HepG2 (cell line): Measurements from ENCODE around the gene MIA3. TPM values are rescaled to one million over a fixed set of nuclear protein-coding genes. Genes with fewer than 3 reads are reported as not detected.

Source experiments
- ATAC-seq: fragments of 200-7000 bp; cut with Tn5 transposase; 3 replicates; pipeline ENCODE4 v1.9.1; 2020; ENCODE audit warnings: mild to moderate bottlenecking, moderate library complexity
- BruUV-seq: library from RNA; stranded (reverse); fragments of 400-500 nt; replicated peaks from 2 replicates; lab custom pipeline; 2021; lab: Mats Ljungman, UMichigan
- CTCF ChIA-PET: fragments of 300-600 bp; formaldehyde crosslinking; extraction: SDS; loops from one replicate; lab custom pipeline; 2021; ENCODE audit warnings: low total read pairs, inconsistent platforms, low intra/inter-chr PET ratio; lab: Yijun Ruan, JAX
- POLR2A ChIA-PET: fragments of 350-600 bp; sonication (Branson Sonifier 250); formaldehyde crosslinking; loops from one replicate; lab custom pipeline; 2020; ENCODE audit warnings: antibody characterized with exemption, inconsistent platforms; lab: Yijun Ruan, JAX
- DNase-seq: peaks from one replicate; pipeline ENCODE4 v3.0.0-alpha.2; 2015; ENCODE audit warnings: low spot score
- FAIRE-seq: peaks from 3 replicates; lab custom pipeline; 2011; peaks lifted over from hg19 to GRCh38; lab: Jason Lieb, UNC
- H2AFZ ChIP-seq: one replicate; pipeline ENCODE4 v1.6.1; 2011; ENCODE audit warnings: low read length, inconsistent platforms
- H3K27ac ChIP-seq: fragments of 300-600 bp; 3 replicates; pipeline ENCODE4 v1.8.0; 2011; ENCODE audit warnings: mixed run types, mild to moderate bottlenecking, mixed read lengths, low read length, inconsistent platforms; ENCODE audit not compliant: insufficient read depth; ENCODE audit errors: extremely low read length
- H3K27me3 ChIP-seq, 2 experiments: fragments of 200-600 bp in 1 of 2; 2 replicates in 1 of 2; 3 replicates in 1 of 2; pipeline versions ENCODE4 v1.6.0 to v1.8.0; 2011; ENCODE audit warnings: low read length in 2 of 2, mild to moderate bottlenecking in 2 of 2, moderate library complexity in 2 of 2, inconsistent platforms in 1 of 2; ENCODE audit not compliant: insufficient read depth in 2 of 2, control insufficient read depth in 1 of 2
- H3K36me3 ChIP-seq, 2 experiments: fragments of 200-600 bp in 1 of 2; replicated peaks in 1 of 2; 2 replicates in 1 of 2; 3 replicates in 1 of 2; pipeline versions ENCODE4 v1.5.1 to v1.8.0; 2011; ENCODE audit warnings: low read length in 2 of 2, inconsistent platforms in 1 of 2; ENCODE audit not compliant: insufficient read depth in 2 of 2, control insufficient read depth in 1 of 2
- H3K4me1 ChIP-seq: 2 replicates; pipeline ENCODE4 v1.5.1; 2012; ENCODE audit warnings: low read length, inconsistent platforms; ENCODE audit not compliant: insufficient read depth
- H3K4me2 ChIP-seq: 2 replicates; pipeline ENCODE4 v1.6.0; 2011; ENCODE audit warnings: low read depth, low read length, inconsistent platforms
- H3K4me3 ChIP-seq, 3 experiments: fragments of 200-600 bp in 1 of 3; sonication (generic), shearing (Covaris generic) in 1 of 3; replicated peaks in 1 of 3; 2 replicates each; pipeline ENCODE4 v1.5.1; 2011 to 2016; ENCODE audit warnings: low read length in 3 of 3, inconsistent platforms in 2 of 3, low read depth in 2 of 3, mild to moderate bottlenecking in 2 of 3, control low read depth in 1 of 3, mixed read lengths in 1 of 3; ENCODE audit not compliant: insufficient read depth in 1 of 3
- H3K79me2 ChIP-seq: one replicate; pipeline ENCODE4 v1.6.1; 2011; ENCODE audit warnings: low read length, inconsistent platforms; ENCODE audit not compliant: insufficient read depth
- H3K9ac ChIP-seq: 2 replicates; pipeline ENCODE4 v1.6.0; 2011; ENCODE audit warnings: mild to moderate bottlenecking, low read depth, low read length, inconsistent platforms; ENCODE audit not compliant: insufficient read depth
- H3K9me3 ChIP-seq: 2 replicates; pipeline ENCODE4 v1.5.1; 2012; ENCODE audit warnings: mild to moderate bottlenecking, low read length
- H4K20me1 ChIP-seq: 2 replicates; pipeline ENCODE4 v1.6.0; 2011; ENCODE audit warnings: inconsistent platforms, mild to moderate bottlenecking, low read length, moderate library complexity; ENCODE audit not compliant: insufficient read depth
- AHDC1 ChIP-seq: sonication (generic); formaldehyde crosslinking; IDR thresholded peaks from 2 replicates; pipeline ENCODE4 v1.5.1; 2020; ENCODE audit warnings: mild to moderate bottlenecking, missing genetic modification reagents, borderline replicate concordance
- EED ChIP-seq: sonication (generic); formaldehyde crosslinking; IDR thresholded peaks from 2 replicates; pipeline ENCODE4 v1.5.0; 2020; ENCODE audit warnings: mild to moderate bottlenecking, missing genetic modification reagents
- HBP1 ChIP-seq: IDR thresholded peaks from 2 replicates; pipeline ENCODE4 v1.6.1; 2016; ENCODE audit warnings: low read depth, control low read depth
- KAT7 ChIP-seq: IDR thresholded peaks from 2 replicates; pipeline ENCODE4 v1.6.1; 2018; ENCODE audit warnings: borderline replicate concordance, missing compliant biosample characterization
- SIN3A ChIP-seq: IDR thresholded peaks from 2 replicates; pipeline ENCODE4 v1.6.1; 2011; ENCODE audit warnings: low read depth, mild to moderate bottlenecking, control low read depth, low read length, borderline replicate concordance
- SNAPC2 ChIP-seq: sonication (generic); formaldehyde crosslinking; IDR thresholded peaks from 2 replicates; pipeline ENCODE4 v1.8.1; 2022; ENCODE audit warnings: mild to moderate bottlenecking, missing genetic modification reagents
- SOX6 ChIP-seq, 2 experiments: fragments of 450-650 bp in 1 of 2; sonication (generic) in 1 of 2; formaldehyde crosslinking in 1 of 2; IDR thresholded peaks; 2 replicates each; pipeline versions ENCODE4 v1.4.0 to v1.6.1; 2017 to 2020; ENCODE audit warnings: antibody characterized with exemption in 1 of 2, mild to moderate bottlenecking in 1 of 2, missing genetic modification reagents in 1 of 2
- ZKSCAN8 ChIP-seq: IDR thresholded peaks from 2 replicates; pipeline ENCODE4 v1.6.1; 2016; ENCODE audit warnings: borderline replicate concordance, missing genetic modification reagents, missing compliant biosample characterization
- ZNF101 ChIP-seq: sonication (generic); formaldehyde crosslinking; IDR thresholded peaks from 2 replicates; pipeline ENCODE4 v1.4.0; 2020; ENCODE audit warnings: mild to moderate bottlenecking, low read depth, missing genetic modification reagents, borderline replicate concordance
- ZNF362 ChIP-seq: sonication (generic); formaldehyde crosslinking; IDR thresholded peaks from 2 replicates; pipeline ENCODE4 v1.4.0; 2020; ENCODE audit warnings: missing genetic modification reagents, mild to moderate bottlenecking, borderline replicate concordance
- ZNF382 ChIP-seq: sonication (generic); formaldehyde crosslinking; IDR thresholded peaks from 2 replicates; pipeline ENCODE4 v1.5.0; 2020; ENCODE audit warnings: missing genetic modification reagents, mild to moderate bottlenecking, borderline replicate concordance
- ZNF513 ChIP-seq: sonication (generic); formaldehyde crosslinking; conservative IDR thresholded peaks from 2 replicates; pipeline ENCODE4 v1.5.0; 2020; ENCODE audit warnings: missing genetic modification reagents
- ZNF557 ChIP-seq: sonication (generic); formaldehyde crosslinking; IDR thresholded peaks from 2 replicates; pipeline ENCODE4 v1.4.0; 2020; ENCODE audit warnings: missing genetic modification reagents
- WGBS: methylation state at CpG from one replicate; pipeline ENCODE4 v1.1.6; 2017; ENCODE audit warnings: low lambda C conversion rate; 5-methylcytosine and 5-hydroxymethylcytosine counted together
- in situ Hi-C: cut with HindIII; loops from 2 replicates; pipeline ENCODE4 v1.10.0; 2017; ENCODE audit warnings: low pct_unique_long_range_greater_than_20kb; ENCODE audit not compliant: extremely low pct_ligation_motif_present
- intact Hi-C: fragments of 100-400 bp; cut with micrococcal nuclease; formaldehyde crosslinking; loops from one replicate; pipeline ENCODE4 v1.10.0; 2022; ENCODE audit not compliant: unreplicated experiment
- polyA plus RNA-seq, 8 experiments: library from polyadenylated mRNA; depleted of rRNA in 3 of 8; stranded (reverse) in 7 of 8; unstranded in 1 of 8; fragments of >200 nt; fragmentation: Illumina TruSeq in 4 of 8; extraction: Trizol in 4 of 8; gene quantifications; 2 replicates each; pipeline versions ENCODE4 v1.2.1 to v1.2.3, GENCODE V29; 2011 to 2016; ENCODE audit warnings: low read depth in 4 of 8, missing spikeins in 1 of 8, mixed read lengths in 1 of 8; ENCODE audit not compliant: insufficient read depth in 1 of 8
- total RNA-seq, 5 experiments: library from RNA; depleted of rRNA; stranded (reverse); fragments of >200 nt; fragmentation: Illumina TruSeq; extraction: Trizol; gene quantifications; 2 replicates each; pipeline ENCODE4 v1.2.3, GENCODE V29; 2016; ENCODE audit warnings: low read depth in 1 of 5

The MIA3 gene
- total and polyA plus RNA-seq, 2 of the 13 experiments (the other 11 are each of a cell fraction or from before 2014, with no cell fraction given) = 45.6 to 48.7 TPM

GRCh38 chr1:222654849-222655248 lies 37.0 kb downstream of the MIA3 start:
- ChIA-PET POLR2A (no interaction called here), CTCF (no interaction called here)
- WGBS = 96% methylated on average over 5 of the region's 5 CpGs
- Histone ChIP-seq H3K27ac (no peak overlapping the region), H3K36me3 (peaks cover 12 to 91% of the 10 kb centered on the region in 2 experiments), H3K4me2 (no peak overlapping the region), H4K20me1 (no peaks in the 10 kb centered on the region), H3K4me3 (no peak overlapping the region), H3K4me1 (no peaks in the 10 kb centered on the region), H3K27me3 (no peaks in the 10 kb centered on the region), H3K9ac (no peak overlapping the region), H3K9me3 (no peaks in the 10 kb centered on the region), H2AFZ (no peak overlapping the region), H3K79me2 (no peaks in the 10 kb centered on the region)
- FAIRE-seq (no peak), DNase-seq (no peak), ATAC-seq (no peak)
- in situ Hi-C loops = no loop called here
- TF ChIP-seq ZKSCAN8 (no peak), AHDC1 (no peak), ZNF362 (no peak), ZNF513 (CRISPR knock-in tag) (no peak), SIN3A (no peak), HBP1 (CRISPR knock-in tag) (no peak), ZNF382 (no peak), SOX6 (IDR thresholded peaks at IDR 0.05) (no peak), SOX6 (CRISPR knock-in tag; IDR thresholded peaks at IDR 0.05) (no peak), KAT7 (CRISPR knock-in tag) (no peak), SNAPC2 (CRISPR knock-in tag) (no peak), ZNF101 (CRISPR knock-in tag) (no peak), ZNF557 (CRISPR knock-in tag) (no peak), EED (CRISPR knock-in tag) (no peak)
- intact Hi-C loops = no loop called here
- no TSS peak for BruUV-seq
